Progenitor cell of endocrine pancreas (in vitro differentiated cells): ENCODE results near the gene STARD13. TPM values are rescaled to one million over a fixed set of nuclear protein-coding genes. Genes with fewer than 3 reads are reported as not detected.

ENCODE experiments used
- DNase-seq: peaks from one replicate; pipeline ENCODE4 v3.0.0; 2021; ENCODE audit warnings: low spot score; ENCODE audit not compliant: unreplicated experiment
- H3K27ac Mint-ChIP-seq: 2 replicates; pipeline ENCODE4 v1.8.0; 2021; ENCODE audit warnings: mild to moderate bottlenecking, moderate library complexity, mixed read lengths
- H3K27me3 Mint-ChIP-seq: 2 replicates; pipeline ENCODE4 v1.8.0; 2021; ENCODE audit warnings: mixed read lengths
- H3K36me3 Mint-ChIP-seq: 2 replicates; pipeline ENCODE4 v1.8.0; 2022; ENCODE audit warnings: mixed read lengths; ENCODE audit not compliant: insufficient read depth
- H3K4me1 Mint-ChIP-seq: 2 replicates; pipeline ENCODE4 v1.8.0; 2021; ENCODE audit warnings: low read depth, mixed read lengths
- H3K4me3 Mint-ChIP-seq: 2 replicates; pipeline ENCODE4 v1.8.0; 2021; ENCODE audit warnings: low read depth, mild to moderate bottlenecking, moderate library complexity, mixed read lengths
- H3K9me3 Mint-ChIP-seq: 2 replicates; pipeline ENCODE4 v1.8.0; 2021; ENCODE audit warnings: low read depth, mixed read lengths
- total RNA-seq: library from RNA; stranded (reverse); gene quantifications from 2 replicates; pipeline ENCODE4 v1.2.1, GENCODE V29; 2021
- TF ChIP-seq, protein P1 (sequence below): fragments of 200-600 bp; sonication (generic); IDR thresholded peaks from one replicate; pipeline ENCODE4 v1.5.0; 2021; ENCODE audit warnings: antibody characterized with exemption, mild to moderate bottlenecking; ENCODE audit not compliant: unreplicated experiment

The STARD13 gene
- total RNA-seq, 1 donor from 2014 or later = 11.7 TPM

DNA sequence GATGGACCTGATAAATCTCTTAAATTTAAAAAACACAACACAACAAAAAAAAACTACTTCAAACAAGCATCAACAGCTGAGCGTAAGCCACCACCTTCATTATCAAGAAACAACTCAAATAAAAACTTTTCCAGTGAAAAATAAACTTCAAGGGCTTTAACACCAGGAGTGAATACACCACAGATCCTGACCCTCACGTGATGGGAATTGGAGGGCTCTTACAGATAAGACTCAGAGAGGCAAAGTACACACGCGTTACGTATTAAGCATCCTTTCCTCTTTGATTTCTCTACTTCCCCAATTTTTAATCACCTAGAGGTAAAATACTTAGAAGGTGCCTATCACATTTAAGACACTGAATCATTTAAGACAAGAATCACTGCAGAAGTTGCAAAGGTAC, 573 bp upstream of the STARD13 start:
- TF ChIP-seq, protein P1, sequence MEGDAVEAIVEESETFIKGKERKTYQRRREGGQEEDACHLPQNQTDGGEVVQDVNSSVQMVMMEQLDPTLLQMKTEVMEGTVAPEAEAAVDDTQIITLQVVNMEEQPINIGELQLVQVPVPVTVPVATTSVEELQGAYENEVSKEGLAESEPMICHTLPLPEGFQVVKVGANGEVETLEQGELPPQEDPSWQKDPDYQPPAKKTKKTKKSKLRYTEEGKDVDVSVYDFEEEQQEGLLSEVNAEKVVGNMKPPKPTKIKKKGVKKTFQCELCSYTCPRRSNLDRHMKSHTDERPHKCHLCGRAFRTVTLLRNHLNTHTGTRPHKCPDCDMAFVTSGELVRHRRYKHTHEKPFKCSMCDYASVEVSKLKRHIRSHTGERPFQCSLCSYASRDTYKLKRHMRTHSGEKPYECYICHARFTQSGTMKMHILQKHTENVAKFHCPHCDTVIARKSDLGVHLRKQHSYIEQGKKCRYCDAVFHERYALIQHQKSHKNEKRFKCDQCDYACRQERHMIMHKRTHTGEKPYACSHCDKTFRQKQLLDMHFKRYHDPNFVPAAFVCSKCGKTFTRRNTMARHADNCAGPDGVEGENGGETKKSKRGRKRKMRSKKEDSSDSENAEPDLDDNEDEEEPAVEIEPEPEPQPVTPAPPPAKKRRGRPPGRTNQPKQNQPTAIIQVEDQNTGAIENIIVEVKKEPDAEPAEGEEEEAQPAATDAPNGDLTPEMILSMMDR = no peak
- peak overlapping the region; percentile 96 for H3K27ac Mint-ChIP-seq
- DNase-seq = no peak
- H3K4me3 Mint-ChIP-seq = peak overlapping the region; percentile 83
- H3K4me1 Mint-ChIP-seq = peaks cover 17% of the 10 kb centered on the region
- no peaks in the 10 kb centered on the region for H3K9me3 Mint-ChIP-seq
- peaks cover 13% of the 10 kb centered on the region for H3K27me3 Mint-ChIP-seq
- H3K36me3 Mint-ChIP-seq = no peaks in the 10 kb centered on the region

DNA sequence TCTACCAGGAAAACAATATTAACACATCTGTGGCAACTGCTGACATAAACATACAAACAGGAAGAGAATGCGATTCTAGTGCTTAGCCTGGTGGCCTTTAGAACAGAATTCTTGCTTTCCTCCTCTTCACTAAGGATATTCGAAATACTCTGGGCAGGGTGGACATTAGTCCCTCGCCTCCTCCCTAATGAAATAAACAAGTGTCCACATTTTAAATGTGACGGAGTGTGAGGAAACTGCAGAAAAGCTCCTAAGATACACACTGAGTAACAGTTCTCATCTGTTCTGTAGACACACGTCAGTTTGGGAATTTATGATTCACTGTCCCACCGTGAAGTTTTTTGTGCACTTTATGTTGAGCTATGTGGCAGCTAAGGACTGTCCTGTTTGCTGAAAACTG, 639 bp downstream of the STARD13 start:
- Mint-ChIP-seq H3K4me1 (peaks cover 17% of the 10 kb centered on the region), H3K27me3 (peaks cover 8% of the 10 kb centered on the region), H3K27ac (peak overlapping the region; percentile 96), H3K4me3 (peak overlapping the region; percentile 83), H3K9me3 (no peaks in the 10 kb centered on the region), H3K36me3 (no peaks in the 10 kb centered on the region)
- DNase-seq = no peak
- TF ChIP-seq, protein P1 = no peak

DNA sequence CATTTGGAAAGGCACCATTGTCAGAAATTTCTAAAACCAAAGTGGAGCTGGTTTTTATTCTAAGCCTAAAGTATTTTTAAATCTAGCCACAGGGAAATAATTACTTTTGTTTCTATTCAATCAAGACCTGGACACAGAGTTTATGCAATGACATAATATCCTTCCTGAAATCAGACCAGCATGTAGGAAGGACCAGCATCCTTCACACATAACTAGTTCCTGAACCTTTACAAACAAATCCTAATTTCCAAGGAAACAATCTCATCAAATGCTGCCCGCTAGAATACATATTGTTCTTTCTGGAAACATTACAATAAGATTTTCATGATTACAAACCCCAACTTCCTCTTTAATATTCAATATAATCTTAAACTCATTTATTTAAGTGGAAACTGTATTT, 1.5 kb downstream of the STARD13 start:
- peak overlapping the region; percentile 83 for H3K4me3 Mint-ChIP-seq
- TF ChIP-seq, protein P1 = no peak

DNA sequence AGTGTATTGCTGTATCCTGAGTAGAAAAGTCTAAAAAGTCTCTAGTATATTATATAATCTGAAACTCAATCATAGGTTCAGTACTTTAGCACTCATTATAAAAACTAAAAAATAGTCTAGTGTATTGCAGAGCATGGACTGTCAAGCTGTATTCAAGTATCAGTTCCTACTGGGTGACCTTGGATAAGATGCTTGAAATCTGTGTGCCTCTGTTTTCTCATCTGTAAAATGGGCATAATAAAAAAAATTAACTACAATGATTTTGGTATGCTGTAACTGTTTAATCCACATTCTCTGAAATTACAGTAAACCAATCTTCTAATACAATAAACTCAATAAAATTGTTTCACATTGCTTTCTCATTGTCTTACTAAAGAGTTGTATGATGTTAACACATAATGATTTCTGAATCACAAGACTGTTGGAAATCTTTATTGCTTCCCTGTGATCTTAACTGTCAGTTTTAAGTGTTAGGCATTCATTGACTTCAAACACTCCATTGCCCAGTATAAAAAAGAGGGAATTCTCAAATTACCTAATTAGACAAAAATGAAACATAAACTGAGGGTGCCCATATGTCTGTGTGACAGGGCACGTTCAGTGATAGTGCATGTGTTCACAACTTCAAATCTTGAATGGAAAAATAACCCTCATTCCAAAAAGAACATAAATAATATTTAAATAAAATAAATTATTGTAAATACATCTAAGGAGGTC, 2.2 kb downstream of the STARD13 start:
- no peak for DNase-seq
- Mint-ChIP-seq H3K9me3 (no peaks in the 10 kb centered on the region), H3K4me1 (peaks cover 17% of the 10 kb centered on the region), H3K36me3 (no peaks in the 10 kb centered on the region), H3K27ac (no peak overlapping the region), H3K4me3 (no peak overlapping the region), H3K27me3 (peaks cover 3% of the 10 kb centered on the region)
- TF ChIP-seq, protein P1 = no peak

More for the DNA sequence above, 1.5 kb downstream of the STARD13 start:
- H3K9me3 Mint-ChIP-seq = no peaks in the 10 kb centered on the region
- H3K27ac Mint-ChIP-seq = no peak overlapping the region
- H3K27me3 Mint-ChIP-seq = peaks cover 4% of the 10 kb centered on the region
- DNase-seq = no peak
- no peaks in the 10 kb centered on the region for H3K36me3 Mint-ChIP-seq
- peaks cover 17% of the 10 kb centered on the region for H3K4me1 Mint-ChIP-seq

DNA sequence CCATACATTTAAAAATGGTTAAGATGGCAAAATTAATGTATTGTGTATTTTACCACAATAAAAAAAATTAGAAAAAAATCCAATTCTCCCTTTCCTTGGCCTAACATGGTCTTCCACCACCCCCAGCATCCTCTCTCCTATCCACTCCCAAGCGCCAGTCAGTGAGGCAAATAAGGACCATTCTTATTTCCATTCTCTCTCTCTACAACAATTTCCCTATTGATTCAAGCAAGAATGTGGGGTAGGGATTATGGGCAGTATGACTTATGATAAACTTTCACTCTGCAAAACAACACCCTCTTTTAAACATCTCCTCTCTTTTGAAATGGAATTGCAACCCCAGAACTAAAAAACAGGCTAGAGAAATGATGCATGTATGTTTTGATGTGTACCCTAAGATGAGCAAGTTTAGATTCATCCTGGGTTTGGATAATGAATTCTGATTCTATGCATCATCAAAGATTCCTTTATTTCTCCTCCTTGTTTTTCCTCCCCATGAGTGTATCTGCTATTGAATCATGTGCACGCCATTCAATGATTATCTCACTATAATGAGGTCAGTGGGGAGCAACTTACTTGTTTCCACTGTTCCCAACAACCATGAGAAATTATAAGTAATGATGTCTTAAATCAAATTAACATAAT, 3.5 kb downstream of the STARD13 start:
- TF ChIP-seq, protein P1 = no peak
- Mint-ChIP-seq H3K4me1 (peaks cover 17% of the 10 kb centered on the region), H3K36me3 (no peaks in the 10 kb centered on the region), H3K9me3 (no peaks in the 10 kb centered on the region), H3K4me3 (no peak overlapping the region), H3K27ac (no peak overlapping the region), H3K27me3 (no peaks in the 10 kb centered on the region)
- no peak for DNase-seq
